Chondrocyte (in vitro differentiated cells): ENCODE results near the gene RFXANK. TPM values are rescaled to one million over a fixed set of nuclear protein-coding genes. Genes with fewer than 3 reads are reported as not detected.

ENCODE experiments used
- DNase-seq: peaks from one replicate; pipeline ENCODE4 v3.0.0; 2021; ENCODE audit warnings: mixed read lengths, low spot score
- H3K27ac Mint-ChIP-seq: one replicate; pipeline ENCODE4 v1.8.0; 2021; ENCODE audit warnings: mild to moderate bottlenecking, moderate library complexity, mixed read lengths; ENCODE audit not compliant: unreplicated experiment
- H3K27me3 Mint-ChIP-seq: 2 replicates; pipeline ENCODE4 v1.8.0; 2021; ENCODE audit warnings: low read depth, mixed read lengths
- H3K36me3 Mint-ChIP-seq: 2 replicates; pipeline ENCODE4 v1.8.0; 2021; ENCODE audit warnings: low read depth, mixed read lengths
- H3K4me1 Mint-ChIP-seq: 2 replicates; pipeline ENCODE4 v1.8.0; 2021; ENCODE audit warnings: low read depth, mild to moderate bottlenecking, mixed read lengths
- H3K4me3 Mint-ChIP-seq: one replicate; pipeline ENCODE4 v1.8.0; 2021; ENCODE audit warnings: mild to moderate bottlenecking, moderate library complexity, mixed read lengths; ENCODE audit not compliant: unreplicated experiment
- H3K9me3 Mint-ChIP-seq: 2 replicates; pipeline ENCODE4 v1.8.0; 2021; ENCODE audit warnings: low read depth, mixed read lengths
- total RNA-seq: library from RNA; stranded (reverse); gene quantifications from 3 replicates; pipeline ENCODE4 v1.2.1, GENCODE V29; 2021
- TF ChIP-seq, protein P1 (sequence below): fragments of 200-600 bp; sonication (generic); IDR thresholded peaks from 2 replicates; pipeline ENCODE4 v1.5.0; 2021; ENCODE audit warnings: antibody characterized with exemption, mild to moderate bottlenecking, moderate library complexity

The RFXANK gene
- total RNA-seq, 1 donor from 2014 or later = 68.9 TPM

DNA sequence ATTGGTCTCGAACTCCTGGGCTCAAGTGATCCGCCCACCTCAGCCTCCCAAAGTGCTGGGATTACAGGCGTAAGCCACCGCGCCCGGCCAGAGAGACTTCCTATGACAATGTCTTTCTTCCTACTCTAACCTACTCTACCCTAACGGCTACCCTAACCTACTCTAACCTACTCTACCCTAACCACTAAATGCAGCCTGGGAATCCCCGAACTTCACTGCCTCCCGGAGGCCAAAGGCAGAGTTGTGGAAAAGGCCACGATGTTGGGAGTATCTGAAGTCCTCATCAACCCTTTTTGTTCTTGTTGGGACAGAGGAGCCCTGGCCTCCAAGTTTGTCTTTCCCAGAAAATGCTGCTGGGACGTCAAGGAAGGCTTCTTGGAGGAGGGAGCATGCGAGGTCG is 12.1 kb downstream of the RFXANK start:
- H3K9me3 Mint-ChIP-seq = no peaks in the 10 kb centered on the region
- DNase-seq = no peak
- peak overlapping the region; percentile 39 for H3K27ac Mint-ChIP-seq
- H3K4me3 Mint-ChIP-seq = peak overlapping the region; percentile 88
- peaks cover 14% of the 10 kb centered on the region for H3K4me1 Mint-ChIP-seq
- TF ChIP-seq, protein P1, sequence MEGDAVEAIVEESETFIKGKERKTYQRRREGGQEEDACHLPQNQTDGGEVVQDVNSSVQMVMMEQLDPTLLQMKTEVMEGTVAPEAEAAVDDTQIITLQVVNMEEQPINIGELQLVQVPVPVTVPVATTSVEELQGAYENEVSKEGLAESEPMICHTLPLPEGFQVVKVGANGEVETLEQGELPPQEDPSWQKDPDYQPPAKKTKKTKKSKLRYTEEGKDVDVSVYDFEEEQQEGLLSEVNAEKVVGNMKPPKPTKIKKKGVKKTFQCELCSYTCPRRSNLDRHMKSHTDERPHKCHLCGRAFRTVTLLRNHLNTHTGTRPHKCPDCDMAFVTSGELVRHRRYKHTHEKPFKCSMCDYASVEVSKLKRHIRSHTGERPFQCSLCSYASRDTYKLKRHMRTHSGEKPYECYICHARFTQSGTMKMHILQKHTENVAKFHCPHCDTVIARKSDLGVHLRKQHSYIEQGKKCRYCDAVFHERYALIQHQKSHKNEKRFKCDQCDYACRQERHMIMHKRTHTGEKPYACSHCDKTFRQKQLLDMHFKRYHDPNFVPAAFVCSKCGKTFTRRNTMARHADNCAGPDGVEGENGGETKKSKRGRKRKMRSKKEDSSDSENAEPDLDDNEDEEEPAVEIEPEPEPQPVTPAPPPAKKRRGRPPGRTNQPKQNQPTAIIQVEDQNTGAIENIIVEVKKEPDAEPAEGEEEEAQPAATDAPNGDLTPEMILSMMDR = no peak
- H3K27me3 Mint-ChIP-seq = peaks cover 7% of the 10 kb centered on the region
- peaks cover 3% of the 10 kb centered on the region for H3K36me3 Mint-ChIP-seq

DNA sequence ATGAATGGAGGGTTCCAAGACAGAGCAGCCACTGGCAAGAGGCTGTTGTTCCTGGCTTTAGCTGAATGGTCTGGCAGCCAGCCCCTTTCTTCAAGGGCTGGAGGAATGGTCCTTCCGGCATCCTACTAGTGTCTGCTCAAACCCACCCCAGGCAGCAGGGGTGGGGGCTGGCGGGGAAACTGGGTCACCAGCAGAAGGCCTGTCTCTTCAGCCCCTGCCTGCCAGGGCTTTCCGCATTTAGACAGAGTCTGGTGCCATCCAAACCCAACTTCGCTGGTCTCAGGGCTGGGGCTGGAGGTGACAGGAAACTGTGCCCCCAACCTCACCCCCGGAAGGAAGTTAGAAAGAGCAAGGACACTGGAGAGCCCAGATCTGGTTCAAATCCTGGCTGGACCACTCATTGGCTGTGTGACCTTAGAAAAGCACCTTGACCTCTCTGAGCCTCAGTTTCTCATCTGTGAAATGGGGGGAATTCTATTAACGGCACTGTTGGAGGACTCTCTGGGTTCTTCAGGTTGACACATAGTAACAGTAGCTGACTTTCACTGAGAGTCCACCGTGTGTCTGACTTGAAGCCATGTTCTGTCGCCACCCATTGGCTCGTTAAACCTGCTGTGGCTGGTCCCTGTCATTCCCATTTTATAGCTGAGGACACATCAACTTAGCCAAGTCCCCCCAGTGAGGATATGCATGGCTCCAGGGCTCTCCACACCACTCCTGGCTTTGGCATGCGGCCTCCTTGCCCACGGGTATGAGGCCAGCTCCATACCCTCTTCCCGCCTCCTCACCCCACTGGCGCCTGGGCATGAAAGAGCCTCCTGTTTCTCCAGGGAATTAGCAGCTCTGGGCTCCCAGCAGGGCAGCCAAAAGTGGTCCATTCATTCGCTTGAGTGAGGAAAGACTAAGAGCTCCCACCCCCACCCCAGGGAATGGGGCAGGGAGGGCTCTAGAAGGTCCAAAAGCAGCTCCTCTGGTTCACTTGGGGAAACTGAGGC is 13.7 kb downstream of the RFXANK start:
- Mint-ChIP-seq H3K27me3 (peaks cover 20% of the 10 kb centered on the region), H3K4me3 (no peak overlapping the region), H3K4me1 (peaks cover 14% of the 10 kb centered on the region), H3K9me3 (no peaks in the 10 kb centered on the region), H3K36me3 (no peaks in the 10 kb centered on the region), H3K27ac (no peak overlapping the region)
- DNase-seq = no peak
- TF ChIP-seq, protein P1 = no peak

DNA sequence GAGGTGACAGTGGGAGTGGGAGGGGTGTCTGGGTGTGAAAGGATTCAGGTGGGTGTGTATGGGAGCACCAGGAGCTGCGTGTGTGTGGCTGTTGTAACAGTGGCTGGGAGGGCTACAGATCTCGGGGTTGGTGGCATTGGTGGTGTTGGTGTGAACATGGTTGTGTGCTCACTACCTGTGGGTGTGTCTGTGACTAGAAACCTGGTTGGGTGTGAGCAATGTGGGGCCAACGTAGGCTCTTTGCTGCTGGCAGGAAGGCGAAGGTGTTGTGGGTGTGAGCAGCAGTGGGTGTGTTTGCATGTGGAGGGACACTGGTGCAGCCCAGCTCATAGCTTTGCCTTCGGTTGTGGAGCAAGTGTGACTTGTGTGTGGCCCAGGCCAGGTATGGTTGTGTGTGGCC is 14.9 kb downstream of the RFXANK start:
- no peaks in the 10 kb centered on the region for H3K36me3 Mint-ChIP-seq
- peaks cover 26% of the 10 kb centered on the region for H3K27me3 Mint-ChIP-seq
- no peak overlapping the region for H3K27ac Mint-ChIP-seq
- no peaks in the 10 kb centered on the region for H3K9me3 Mint-ChIP-seq
- H3K4me3 Mint-ChIP-seq = no peak overlapping the region
- TF ChIP-seq, protein P1 = no peak
- no peak for DNase-seq
- peaks cover 14% of the 10 kb centered on the region for H3K4me1 Mint-ChIP-seq

DNA sequence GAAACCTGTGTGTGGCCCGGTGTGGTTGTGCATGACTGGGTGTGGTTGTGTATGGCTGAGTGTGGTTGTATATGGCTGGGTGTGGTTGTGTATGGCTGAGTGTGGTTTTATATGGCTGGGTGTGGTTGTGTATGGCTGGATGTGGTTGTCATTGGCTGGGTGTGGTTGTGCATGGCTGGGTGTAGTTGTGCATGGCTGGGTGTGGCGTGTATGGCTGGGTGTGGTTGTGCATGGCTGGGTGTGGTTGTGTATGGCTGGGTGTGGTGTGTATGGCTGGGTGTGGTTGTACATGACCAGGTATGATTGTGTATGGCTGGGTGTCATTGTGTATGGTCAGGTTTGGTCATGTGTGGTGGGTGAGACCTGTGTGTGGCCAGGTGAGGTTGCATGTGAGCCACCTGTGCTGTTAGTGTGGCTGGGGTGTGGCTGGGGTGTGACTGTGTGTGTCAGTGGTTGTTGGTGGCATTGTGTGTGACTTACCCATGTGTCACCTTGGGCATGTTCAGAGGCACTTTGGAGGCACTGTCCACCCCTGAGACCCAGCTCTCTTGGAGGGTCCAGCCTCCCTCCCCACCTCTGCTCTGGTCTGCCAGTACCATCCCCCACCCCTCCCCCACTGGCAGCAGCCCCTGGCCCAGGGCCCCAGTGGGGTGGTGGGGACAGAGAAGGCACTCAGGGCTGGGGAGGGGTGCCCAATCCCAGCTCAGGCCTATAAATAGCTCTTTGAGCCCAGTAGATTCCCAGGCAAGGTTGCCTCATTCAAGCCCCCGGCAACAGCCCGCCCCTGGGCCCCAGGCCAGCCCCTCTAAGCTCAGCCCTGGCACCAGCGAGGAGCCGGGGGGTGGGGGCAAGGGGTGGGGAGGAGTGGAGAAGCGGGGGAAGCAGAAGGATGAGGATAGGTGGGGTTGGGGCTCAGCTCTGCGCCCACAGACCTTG is 15.8 kb downstream of the RFXANK start:
- Mint-ChIP-seq H3K9me3 (no peaks in the 10 kb centered on the region), H3K4me1 (peaks cover 5% of the 10 kb centered on the region), H3K27me3 (peaks cover 27% of the 10 kb centered on the region), H3K4me3 (no peak overlapping the region), H3K36me3 (no peaks in the 10 kb centered on the region), H3K27ac (no peak overlapping the region)
- TF ChIP-seq, protein P1 = no peak
- no peak for DNase-seq

DNA sequence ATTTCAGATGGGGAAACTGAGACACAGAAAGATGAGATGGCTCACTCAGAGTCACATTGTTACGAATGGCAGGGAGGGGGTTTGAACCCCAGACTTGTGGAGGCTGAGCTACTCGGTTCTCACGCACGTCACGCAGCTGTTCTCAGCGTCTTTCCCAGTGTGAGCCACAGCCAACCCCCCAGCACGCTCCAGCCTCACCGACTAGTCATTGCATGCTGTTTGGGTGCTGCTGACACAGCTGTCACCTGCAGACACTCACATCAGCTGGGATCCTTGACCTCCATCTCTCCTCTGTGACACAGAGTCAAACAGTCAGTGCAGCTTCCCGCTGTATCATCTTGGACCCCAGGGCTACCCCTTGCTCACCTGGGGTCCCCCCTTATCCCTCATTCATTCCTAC is 17.3 kb downstream of the RFXANK start:
- DNase-seq = no peak
- Mint-ChIP-seq H3K36me3 (no peaks in the 10 kb centered on the region), H3K9me3 (no peaks in the 10 kb centered on the region), H3K27me3 (peaks cover 41% of the 10 kb centered on the region), H3K27ac (no peak overlapping the region), H3K4me1 (no peaks in the 10 kb centered on the region), H3K4me3 (no peak overlapping the region)
- TF ChIP-seq, protein P1 = no peak
